Fibroblast of lung (primary cell): ENCODE data around the gene IMPACT.

Experiments
- CTCF ChIP-seq, 2 donors: IDR thresholded peaks in 1 of 2; conservative IDR thresholded peaks in 1 of 2; 1 replicate in 1 of 2; 2 replicates in 1 of 2; pipeline ENCODE4 v1.5.1; 2011 to 2012; ENCODE audit warnings: low read length in 2 of 2, control low read depth in 1 of 2, inconsistent platforms in 1 of 2, low read depth in 1 of 2, mild to moderate bottlenecking in 1 of 2
- EZH2 ChIP-seq: IDR thresholded peaks from 2 replicates; pipeline ENCODE4 v1.5.1; 2012; ENCODE audit warnings: low read length, control low read depth, mild to moderate bottlenecking; ENCODE audit errors: missing control alignments

DNA sequence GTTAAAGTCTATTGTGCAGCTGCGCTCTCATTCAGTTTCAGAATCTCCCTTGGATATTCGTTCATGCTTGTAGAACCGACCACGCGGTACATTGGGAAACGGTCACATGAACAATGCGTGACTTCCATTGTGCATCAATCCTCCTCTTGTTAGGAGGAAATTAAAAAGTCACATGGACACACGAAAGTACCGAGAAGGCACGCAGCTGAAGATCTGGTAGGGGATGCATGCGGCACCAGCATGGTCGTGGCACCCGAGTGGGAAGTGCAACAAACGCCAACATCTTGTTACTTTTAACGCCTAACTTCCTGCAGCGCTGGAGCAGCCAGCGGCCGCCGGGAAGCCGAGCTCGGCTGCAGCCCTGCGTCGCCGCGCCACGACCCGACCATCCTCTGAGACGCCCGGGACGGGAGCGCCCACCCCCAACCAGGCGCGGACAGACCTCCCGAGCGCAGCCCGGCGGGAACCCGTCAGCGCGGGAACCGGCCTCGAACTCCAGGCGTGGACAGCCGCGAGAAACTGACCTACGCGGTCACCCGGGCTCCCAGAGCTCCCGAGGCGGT lies 29.3 kb upstream of the IMPACT start:
- TF ChIP-seq CTCF (conservative IDR thresholded peaks at IDR 0.05 in 1 of 2, IDR thresholded peaks at IDR 0.05 in 1 of 2; ENCODE audit: low read depth in 1 of 2, low read length in 2 of 2) (no peak), EZH2 (no peak)
